GM21423 (cell line): ENCODE measurements around the gene ERCC2.
"Not testable (repeated sequence)": the region's sequence is repeated elsewhere in the genome, so short reads cannot be mapped to it uniquely, and the experiment has no call there.

ENCODE experiments used
- ATAC-seq: cut with Tn5 transposase; IDR thresholded peaks from one replicate; pipeline ENCODE4 v1.9.1; 2021; ENCODE audit warnings: mild to moderate bottlenecking, moderate library complexity; ENCODE audit not compliant: unreplicated experiment

The ERCC2 gene

DNA sequence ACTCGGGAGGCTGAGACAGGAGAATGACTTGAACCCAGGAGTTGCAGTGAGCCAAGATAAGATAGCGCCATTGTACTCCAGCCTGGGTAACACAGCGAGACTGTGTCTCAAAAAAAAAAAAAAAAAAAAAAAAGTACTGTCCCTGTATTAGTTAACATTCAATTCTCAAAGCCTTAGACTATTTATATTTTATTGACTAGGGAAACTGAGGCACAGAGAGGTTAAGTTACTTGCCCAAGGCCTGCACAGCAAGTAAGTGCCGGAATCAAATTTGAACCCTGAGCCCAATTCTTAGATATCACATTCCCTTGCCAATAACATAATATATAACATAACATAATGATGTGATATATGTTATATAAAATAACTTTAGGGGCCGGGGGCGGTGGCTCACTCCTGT is 30.7 kb downstream of the ERCC2 start:
- no peak for ATAC-seq

DNA sequence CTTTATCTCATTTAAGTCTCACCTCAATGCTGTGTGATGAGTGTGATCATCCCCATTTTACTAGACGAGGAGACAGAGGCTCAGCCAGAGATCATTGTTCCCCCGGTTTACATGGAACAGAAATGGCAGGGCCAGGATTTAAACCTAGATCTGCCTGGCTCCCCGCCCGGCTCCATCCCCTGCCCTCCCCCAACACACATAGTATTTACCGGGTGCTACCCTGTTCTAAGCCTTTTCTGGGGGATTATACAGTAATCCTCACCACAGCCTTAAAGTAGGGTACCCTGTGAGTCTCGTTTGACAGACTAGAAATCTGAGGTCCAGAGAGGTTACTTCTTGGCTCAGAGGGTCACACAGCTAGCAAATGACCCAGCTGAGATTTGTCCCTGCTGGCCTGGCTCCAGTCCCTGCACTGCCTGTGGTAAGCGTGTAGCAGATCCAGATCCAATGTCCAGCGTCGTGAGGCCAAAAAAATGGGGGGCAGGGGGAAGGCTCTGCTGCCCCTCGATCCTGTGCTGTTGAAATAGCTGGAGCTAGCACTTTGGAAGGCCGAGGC is 33.6 kb downstream of the ERCC2 start:
- ATAC-seq, result no peak

DNA sequence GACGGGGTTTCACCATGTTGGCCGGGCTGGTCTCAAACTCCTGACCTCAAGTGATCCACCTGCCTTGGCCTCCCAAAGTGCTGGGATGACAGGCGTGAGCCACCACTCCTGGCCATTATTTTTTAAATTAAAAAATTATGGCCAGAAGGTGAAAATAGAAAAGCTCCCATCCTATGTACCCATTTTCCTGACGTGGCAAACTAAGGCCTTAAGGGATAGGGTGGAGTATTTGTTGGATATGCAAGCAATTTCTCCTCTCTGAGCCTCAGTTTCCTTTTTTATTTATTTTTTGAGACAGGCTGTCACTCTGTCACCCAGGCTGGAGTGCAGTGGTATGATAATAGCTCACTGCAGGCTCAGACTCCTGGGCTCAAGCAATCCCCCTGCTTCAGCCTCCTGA is 35.5 kb downstream of the ERCC2 start:
- not testable (repeated sequence) for ATAC-seq

- ATAC-seq, result no peak
Measured at GRCh38 chr19:45333609-45334303, 36.6 kb downstream of the ERCC2 start.

GRCh38 chr19:45331411-45331810 is 39.0 kb downstream of the ERCC2 start:
- ATAC-seq, result no peak

DNA sequence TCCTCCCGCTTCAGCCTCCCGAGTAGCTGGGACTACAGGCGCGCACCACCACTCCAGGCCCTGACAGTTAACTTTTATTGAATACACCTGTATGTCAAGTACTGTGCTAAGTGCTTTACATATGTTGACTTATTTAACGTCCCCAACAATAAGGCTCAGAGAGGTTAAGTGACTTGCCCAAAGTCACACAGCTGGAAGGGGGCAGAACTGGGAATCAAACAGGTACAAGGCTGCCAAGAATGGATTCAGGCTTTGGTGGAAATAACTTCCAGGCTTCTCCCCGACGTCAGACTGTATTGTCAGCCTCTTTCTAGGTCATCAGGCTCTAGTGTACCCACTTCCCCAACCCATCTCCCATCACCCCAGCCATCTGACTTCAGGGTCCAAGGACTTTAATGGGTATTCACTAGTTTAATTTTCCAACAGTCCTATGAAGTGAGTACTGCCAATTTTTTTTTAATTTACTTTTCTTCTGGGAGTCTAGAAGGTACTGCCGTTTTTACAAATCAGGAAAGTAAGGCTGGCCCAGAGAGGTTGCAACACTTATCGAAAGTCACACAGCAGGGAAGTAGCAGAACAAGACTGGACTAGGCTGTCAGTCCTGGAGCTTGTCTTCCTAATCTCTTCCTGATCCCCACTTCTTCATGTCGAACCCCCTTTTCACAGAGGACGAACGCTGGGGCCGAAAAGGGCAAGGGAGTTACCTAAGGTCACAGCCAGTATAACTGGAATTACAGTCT is 42.8 kb downstream of the ERCC2 start:
- ATAC-seq, result no peak

DNA sequence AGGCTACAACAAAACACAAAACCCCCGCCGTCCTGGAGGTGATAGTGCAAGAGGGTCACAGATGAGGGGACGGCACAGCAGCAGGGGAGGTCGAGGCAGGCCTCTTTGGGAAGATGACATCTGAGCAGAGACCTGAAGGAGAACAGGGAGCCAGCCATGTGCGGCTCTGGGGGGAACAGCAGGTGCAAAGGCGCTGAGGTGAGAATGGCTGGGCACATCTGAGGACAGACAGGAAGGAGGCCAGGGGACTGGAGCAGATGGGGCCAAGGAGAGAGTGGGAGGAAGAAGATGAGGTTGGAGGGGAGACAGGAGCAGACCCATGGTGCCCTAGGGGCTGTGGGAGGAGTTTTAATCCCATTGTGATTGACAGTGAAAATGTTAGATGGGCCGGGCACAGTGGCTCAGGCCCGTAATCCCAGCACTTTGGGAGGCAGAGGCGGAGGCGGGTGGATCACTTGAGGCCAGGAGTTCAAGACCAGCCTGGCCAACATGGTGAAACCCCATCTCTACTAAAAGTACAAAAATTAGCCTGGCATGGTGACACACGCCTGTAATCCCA is 45.9 kb downstream of the ERCC2 start:
- no peak for ATAC-seq

- no peak for ATAC-seq
Measured at GRCh38 chr19:45323671-45324081, 46.7 kb downstream of the ERCC2 start.

GRCh38 chr19:45322744-45323281 is 47.6 kb downstream of the ERCC2 start, which contains the start of gene CKM:
CKM (minus strand) TSS chr19:45322875; CDS start chr19:45319713, 3,162 bp downstream.
- no peak for ATAC-seq

DNA sequence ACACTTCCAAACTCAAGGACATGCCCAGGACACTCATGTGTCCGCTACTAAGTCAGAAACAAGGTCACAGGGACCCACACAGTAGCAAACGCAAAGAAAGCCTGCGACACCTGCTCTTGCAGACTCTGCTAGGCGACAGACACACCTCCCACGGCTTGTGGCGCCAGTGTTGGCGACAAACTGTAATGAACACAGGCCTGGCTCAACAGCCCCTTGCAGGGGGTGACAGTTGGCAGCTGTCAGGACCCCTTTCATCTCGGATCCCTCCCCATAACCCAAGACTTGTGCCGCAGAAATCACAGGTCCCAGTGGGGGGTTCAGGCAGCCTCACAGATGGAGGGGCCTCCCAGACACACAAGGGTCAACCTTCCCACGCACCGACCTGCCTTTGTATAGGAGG is 48.1 kb downstream of the ERCC2 start:
- no peak for ATAC-seq

DNA sequence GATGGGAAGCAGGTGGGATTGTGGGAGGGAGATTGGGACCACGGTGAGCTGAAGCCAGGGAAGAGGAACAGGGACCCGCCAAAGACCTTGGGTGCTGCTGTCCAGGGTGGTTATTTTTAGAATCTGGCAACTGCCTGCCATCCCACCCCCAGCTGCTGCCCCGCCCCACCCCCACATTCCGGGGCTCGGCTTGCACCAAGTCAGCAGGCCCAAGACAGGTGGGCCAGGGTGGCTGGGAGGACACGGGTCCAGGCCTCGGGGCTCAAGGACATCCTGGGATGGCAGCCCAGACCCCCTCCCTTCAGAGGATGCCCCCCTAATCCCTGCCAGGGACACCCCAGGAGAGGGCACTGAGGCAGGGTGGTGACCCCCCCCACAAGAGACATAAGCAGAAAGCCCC is 48.5 kb downstream of the ERCC2 start:
- ATAC-seq, result no peak

DNA sequence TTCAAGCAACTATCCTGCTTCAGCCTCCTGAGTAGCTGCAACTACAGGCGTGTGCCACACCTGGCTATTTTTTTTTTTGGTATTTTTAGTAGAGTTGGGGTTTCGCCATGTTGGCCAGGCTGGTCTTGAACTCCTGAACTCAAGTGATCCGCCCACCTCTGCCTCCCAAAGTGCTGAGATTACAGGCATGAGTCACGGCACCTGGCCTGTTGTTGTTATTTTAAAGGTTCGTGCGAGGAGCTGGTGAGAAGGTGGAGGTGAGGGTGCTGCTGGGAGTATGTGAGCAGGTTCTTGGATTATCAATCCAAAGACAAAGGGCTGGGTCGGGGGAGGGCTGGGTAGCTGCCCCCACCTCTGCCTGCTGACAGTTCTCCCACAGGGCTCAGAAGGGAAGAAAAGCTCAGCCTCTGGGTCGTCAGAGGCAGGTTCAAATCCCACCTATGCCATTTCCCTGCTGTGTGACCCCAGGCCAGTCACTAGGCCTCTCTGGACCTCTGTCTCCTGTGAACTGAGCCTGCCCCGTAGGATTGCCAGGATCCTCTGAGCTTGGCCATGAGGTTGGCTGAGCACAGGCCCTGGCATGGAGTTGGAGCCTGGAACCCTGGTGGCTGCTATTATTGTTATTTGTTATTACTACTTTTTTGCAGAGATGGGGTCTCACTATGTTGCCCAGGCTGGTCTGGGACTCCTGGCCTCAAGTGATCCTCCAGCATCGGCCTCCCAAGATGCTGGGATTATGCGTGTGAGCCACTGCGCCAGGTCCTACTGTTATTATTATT is 49.2 kb downstream of the ERCC2 start:
- ATAC-seq, result no peak

GRCh38 chr19:45315304-45315703 is 55.1 kb downstream of the ERCC2 start:
- ATAC-seq, result no peak

GRCh38 chr19:45314708-45315245 is 55.6 kb downstream of the ERCC2 start:
- no peak for ATAC-seq

DNA sequence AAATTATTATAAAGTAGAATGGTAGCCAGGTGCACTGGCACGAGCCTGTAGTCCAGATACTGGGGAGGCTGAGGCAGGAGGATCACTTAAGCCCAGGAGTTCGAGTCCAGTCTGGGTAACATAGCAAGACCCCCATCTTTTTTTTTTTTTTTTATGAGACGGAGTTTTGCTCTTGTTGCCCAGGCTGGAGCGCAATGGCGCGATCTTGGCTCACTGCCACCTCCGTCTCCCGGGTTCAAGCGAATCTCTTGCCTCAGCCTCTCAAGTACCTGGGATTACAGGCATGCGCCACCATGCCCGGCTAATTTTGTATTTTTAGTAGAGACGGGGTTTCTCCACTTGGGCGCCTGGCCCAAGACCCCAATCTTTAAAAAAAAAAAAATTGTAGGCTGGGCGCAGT is 58.1 kb downstream of the ERCC2 start:
- ATAC-seq, result not testable (repeated sequence)

DNA sequence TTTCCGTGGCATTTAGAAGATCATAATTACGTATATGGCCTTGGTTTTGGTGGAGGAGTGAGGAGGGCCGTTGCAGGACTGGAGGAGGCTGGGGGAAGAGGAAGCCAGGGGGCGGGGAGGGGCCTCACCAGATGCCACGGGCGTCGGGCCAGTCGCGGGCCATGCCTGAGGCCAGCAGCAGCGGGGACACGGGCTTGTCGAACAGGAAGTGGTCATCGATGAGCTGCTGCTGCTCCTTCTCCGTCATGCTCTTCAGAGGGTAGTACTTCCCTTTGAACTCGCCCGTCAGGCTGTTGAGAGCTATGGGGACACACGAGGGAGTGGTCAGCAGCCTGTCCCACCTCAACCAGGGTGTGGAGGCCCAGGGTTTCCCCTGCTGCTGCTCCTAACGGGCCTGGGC is 58.8 kb downstream of the ERCC2 start:
- no peak for ATAC-seq

- not testable (repeated sequence) for ATAC-seq
Measured at GRCh38 chr19:45309322-45309721, 61.1 kb downstream of the ERCC2 start.

- ATAC-seq, result no peak
Measured at GRCh38 chr19:45307361-45307760, 63.0 kb downstream of the ERCC2 start.

- ATAC-seq, result no peak
Measured at GRCh38 chr19:45306518-45307027, 63.8 kb downstream of the ERCC2 start.

DNA sequence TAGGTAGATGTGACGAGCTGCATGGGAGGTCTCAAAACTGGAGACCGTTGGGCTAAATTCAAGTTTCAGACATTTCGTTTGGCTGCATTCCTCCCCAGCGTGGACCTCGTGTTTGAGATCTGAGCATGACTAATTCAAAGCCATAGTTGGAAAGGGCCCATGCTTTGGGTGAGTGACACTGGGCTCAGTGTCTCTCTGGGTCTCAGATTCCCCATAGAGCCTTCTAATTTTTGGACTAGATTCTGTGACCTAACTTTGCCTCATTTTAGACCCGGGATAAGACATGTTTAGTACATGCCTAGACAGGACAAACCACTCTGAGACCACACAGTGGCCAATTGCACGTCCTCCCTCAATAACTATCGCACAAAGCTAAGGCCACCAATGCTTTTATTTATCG is 64.3 kb downstream of the ERCC2 start:
- ATAC-seq, result no peak
